ENCODE results near the gene CDT1. TPM values are rescaled to one million over a fixed set of nuclear protein-coding genes. Genes with fewer than 3 reads are reported as not detected.

The CDT1 gene
- total RNA-seq, 1 experiment from 2014 or later, result 39.9 TPM

GRCh38 chr16:88811769-88812512 lies 8.4 kb downstream of the CDT1 start, which contains the start of gene APRT:
Gene APRT, minus strand, starts transcription at chr16:88811928. Its CDS starts 29 bp downstream, at chr16:88811899.
- DNase-seq (ENCODE audit: low read depth, low spot score) (peak; percentile 61), ATAC-seq (peak; percentile 70)
- peaks cover 4% of the 10 kb centered on the region; the same call in 1 of the 2 replicates for H3K36me3 ChIP-seq (ENCODE audit: control insufficient read depth, insufficient read depth, low read length)
- peaks cover 21% of the 10 kb centered on the region for H3K4me1 ChIP-seq (ENCODE audit: control insufficient read depth, insufficient read depth, low read length)
- H3K9me3 ChIP-seq (ENCODE audit: control insufficient read depth, insufficient read depth, low read depth, low read length), result no peaks in the 10 kb centered on the region
- CTCF ChIA-PET, result no interaction called here
- intact Hi-C loops (cut with micrococcal nuclease; ENCODE audit: unreplicated experiment), result loop anchor here (10.0 kb wide), 1 partner anchor 353 kb away; no protein-coding TSS in a partner anchor
- TF ChIP-seq TCF7L2 (IDR thresholded peaks at IDR 0.05; ENCODE audit: low read depth, low read length), result no peak
- TF ChIP-seq POLR2AphosphoS5 (IDR thresholded peaks at IDR 0.05; ENCODE audit: low read depth, low read length), result peak; percentile 87
- TF ChIP-seq, protein P1, sequence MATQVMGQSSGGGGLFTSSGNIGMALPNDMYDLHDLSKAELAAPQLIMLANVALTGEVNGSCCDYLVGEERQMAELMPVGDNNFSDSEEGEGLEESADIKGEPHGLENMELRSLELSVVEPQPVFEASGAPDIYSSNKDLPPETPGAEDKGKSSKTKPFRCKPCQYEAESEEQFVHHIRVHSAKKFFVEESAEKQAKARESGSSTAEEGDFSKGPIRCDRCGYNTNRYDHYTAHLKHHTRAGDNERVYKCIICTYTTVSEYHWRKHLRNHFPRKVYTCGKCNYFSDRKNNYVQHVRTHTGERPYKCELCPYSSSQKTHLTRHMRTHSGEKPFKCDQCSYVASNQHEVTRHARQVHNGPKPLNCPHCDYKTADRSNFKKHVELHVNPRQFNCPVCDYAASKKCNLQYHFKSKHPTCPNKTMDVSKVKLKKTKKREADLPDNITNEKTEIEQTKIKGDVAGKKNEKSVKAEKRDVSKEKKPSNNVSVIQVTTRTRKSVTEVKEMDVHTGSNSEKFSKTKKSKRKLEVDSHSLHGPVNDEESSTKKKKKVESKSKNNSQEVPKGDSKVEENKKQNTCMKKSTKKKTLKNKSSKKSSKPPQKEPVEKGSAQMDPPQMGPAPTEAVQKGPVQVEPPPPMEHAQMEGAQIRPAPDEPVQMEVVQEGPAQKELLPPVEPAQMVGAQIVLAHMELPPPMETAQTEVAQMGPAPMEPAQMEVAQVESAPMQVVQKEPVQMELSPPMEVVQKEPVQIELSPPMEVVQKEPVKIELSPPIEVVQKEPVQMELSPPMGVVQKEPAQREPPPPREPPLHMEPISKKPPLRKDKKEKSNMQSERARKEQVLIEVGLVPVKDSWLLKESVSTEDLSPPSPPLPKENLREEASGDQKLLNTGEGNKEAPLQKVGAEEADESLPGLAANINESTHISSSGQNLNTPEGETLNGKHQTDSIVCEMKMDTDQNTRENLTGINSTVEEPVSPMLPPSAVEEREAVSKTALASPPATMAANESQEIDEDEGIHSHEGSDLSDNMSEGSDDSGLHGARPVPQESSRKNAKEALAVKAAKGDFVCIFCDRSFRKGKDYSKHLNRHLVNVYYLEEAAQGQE (IDR thresholded peaks at IDR 0.05; ENCODE audit: insufficient read depth in 1 of 2, low read depth in 2 of 2, low read length in 1 of 2), result no peak
- TF ChIP-seq SIN3A (IDR thresholded peaks at IDR 0.05; ENCODE audit: borderline replicate concordance, insufficient read depth, low read depth, low read length), result 0 out of 2 replicates have a peak, but pooled peaks have one; percentile 14
- TF ChIP-seq CTCF (IDR thresholded peaks at IDR 0.05), result no peak; the same call in 1 of the 2 replicates
- TSS peak; percentile 54 for BruUV-seq (replicated peaks)
- H3K27me3 ChIP-seq (ENCODE audit: control insufficient read depth, insufficient read depth, low read length), result no peaks in the 10 kb centered on the region
- H3K27ac ChIP-seq (ENCODE audit: low read length), result peak within 1 kb of the TSS; percentile 89
- H3K4me3 ChIP-seq (ENCODE audit: low read depth in 2 of 2, low read length in 2 of 2), result peak within 1 kb of the TSS; percentile 64 to 78
- in situ Hi-C loops (cut with HindIII; ENCODE audit: low pct_unique_long_range_greater_than_20kb, low sequenced_read_pairs), result no loop called here
- POLR2A ChIA-PET, result interaction anchor here (0.7 kb wide), 1 partner anchor 18 kb away, joined by 3 read pairs; no protein-coding TSS in a partner anchor

- in situ Hi-C loops (cut with HindIII; ENCODE audit: low pct_unique_long_range_greater_than_20kb, low sequenced_read_pairs), result no loop called here
- peaks cover 21% of the 10 kb centered on the region for H3K4me1 ChIP-seq (ENCODE audit: control insufficient read depth, insufficient read depth, low read length)
- CTCF ChIA-PET, result interaction anchor here (0.6 kb wide), 1 partner anchor 128 kb away, joined by 3 read pairs; no protein-coding TSS in a partner anchor
- intact Hi-C loops (cut with micrococcal nuclease; ENCODE audit: unreplicated experiment), result loop anchor here (10.0 kb wide), 1 partner anchor 352 kb away; no protein-coding TSS in a partner anchor
- no peaks in the 10 kb centered on the region for H3K27me3 ChIP-seq (ENCODE audit: control insufficient read depth, insufficient read depth, low read length)
- DNase-seq (ENCODE audit: low read depth, low spot score) (no peak), ATAC-seq (no peak)
- TF ChIP-seq SIN3A (IDR thresholded peaks at IDR 0.05; ENCODE audit: borderline replicate concordance, insufficient read depth, low read depth, low read length), result no peak
- TF ChIP-seq CTCF (IDR thresholded peaks at IDR 0.05), result peak; percentile 51; the same call in 1 of the 2 replicates
- no peaks in the 10 kb centered on the region for H3K9me3 ChIP-seq (ENCODE audit: control insufficient read depth, insufficient read depth, low read depth, low read length)
- no TSS peak for BruUV-seq (replicated peaks)
- peak overlapping the region; percentile 64 to 78 for H3K4me3 ChIP-seq (ENCODE audit: low read depth in 2 of 2, low read length in 2 of 2)
- H3K36me3 ChIP-seq (ENCODE audit: control insufficient read depth, insufficient read depth, low read length), result peaks cover 4% of the 10 kb centered on the region; the same call in 1 of the 2 replicates
- POLR2A ChIA-PET, result interaction anchor here (0.7 kb wide), 1 partner anchor 19 kb away, joined by 3 read pairs; no protein-coding TSS in a partner anchor
- H3K27ac ChIP-seq (ENCODE audit: low read length), result peak overlapping the region; percentile 89
These were observed 9.1 kb downstream of the CDT1 start for GRCh38 chr16:88812513-88813268.
